Occipital lobe (tissue), 2 donors: ENCODE data around the gene PRPF8. TPM values are rescaled to one million over a fixed set of nuclear protein-coding genes. Genes with fewer than 3 reads are reported as not detected.

Source experiments
- small RNA-seq: library from RNA; depleted of rRNA; stranded (forward); fragments of <200 nt; gene quantifications from one replicate; pipeline ENCODE3, GENCODE V24; 2014
- total RNA-seq: library from RNA; depleted of rRNA; stranded (reverse); fragments of >200 nt; gene quantifications from one replicate; pipeline ENCODE4 v1.2.3, GENCODE V29; 2014

The PRPF8 gene
- total RNA-seq, 1 donor from 2014 or later = 71.1 TPM

Small RNA genes within 50 kb of the gene (small RNA-seq; reads per million reads assigned to genes)
- gene RN7SL105P = not detected

Other genes with a start within 250 kb of the PRPF8 start
- gene CRK, start 228.6 kb downstream of the PRPF8 start, total RNA-seq = 152 TPM
- gene MYO1C, start 192.2 kb downstream of the PRPF8 start, total RNA-seq = 7.3 TPM
- 43.2 TPM for gene INPP5K, start 168.3 kb downstream of the PRPF8 start, total RNA-seq
- 15.1 TPM for gene PITPNA, start 122.1 kb downstream of the PRPF8 start, total RNA-seq
- gene SLC43A2, start 56.0 kb downstream of the PRPF8 start, total RNA-seq = 15.1 TPM
- 3.9 TPM for gene SCARF1, start 39.1 kb downstream of the PRPF8 start, total RNA-seq
- gene RILP, start 35.0 kb downstream of the PRPF8 start, total RNA-seq = 1.4 TPM
- 0.47 TPM for gene TLCD2, start 25.5 kb upstream of the PRPF8 start, total RNA-seq
- 10.8 TPM for gene WDR81, start 39.8 kb upstream of the PRPF8 start, total RNA-seq
- gene SERPINF2, start 58.0 kb upstream of the PRPF8 start, total RNA-seq = 0.16 TPM
- 5.8 TPM for gene SERPINF1, start 77.2 kb upstream of the PRPF8 start, total RNA-seq
- 9.8 TPM for gene SMYD4, start 145.0 kb upstream of the PRPF8 start, total RNA-seq
- gene RPA1, start 145.1 kb upstream of the PRPF8 start, total RNA-seq = 16.4 TPM